GM18505 (cell line): ENCODE results near the gene MSL1.

Experiments
- ATAC-seq: cut with Tn5 transposase; IDR thresholded peaks from one replicate; pipeline ENCODE4 v1.9.1; 2021; ENCODE audit not compliant: unreplicated experiment
- POLR2A ChIP-seq: IDR thresholded peaks from 4 replicates; pipeline ENCODE4 v1.6.1; 2011; ENCODE audit warnings: borderline replicate concordance; ENCODE audit not compliant: insufficient read depth, insufficient read length; ENCODE audit errors: extremely low read depth

MSL1 gene, protein sequence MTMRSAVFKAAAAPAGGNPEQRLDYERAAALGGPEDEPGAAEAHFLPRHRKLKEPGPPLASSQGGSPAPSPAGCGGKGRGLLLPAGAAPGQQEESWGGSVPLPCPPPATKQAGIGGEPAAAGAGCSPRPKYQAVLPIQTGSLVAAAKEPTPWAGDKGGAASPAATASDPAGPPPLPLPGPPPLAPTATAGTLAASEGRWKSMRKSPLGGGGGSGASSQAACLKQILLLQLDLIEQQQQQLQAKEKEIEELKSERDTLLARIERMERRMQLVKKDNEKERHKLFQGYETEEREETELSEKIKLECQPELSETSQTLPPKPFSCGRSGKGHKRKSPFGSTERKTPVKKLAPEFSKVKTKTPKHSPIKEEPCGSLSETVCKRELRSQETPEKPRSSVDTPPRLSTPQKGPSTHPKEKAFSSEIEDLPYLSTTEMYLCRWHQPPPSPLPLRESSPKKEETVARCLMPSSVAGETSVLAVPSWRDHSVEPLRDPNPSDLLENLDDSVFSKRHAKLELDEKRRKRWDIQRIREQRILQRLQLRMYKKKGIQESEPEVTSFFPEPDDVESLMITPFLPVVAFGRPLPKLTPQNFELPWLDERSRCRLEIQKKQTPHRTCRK

GRCh38 chr17:40121181-40122135 lies at the start of gene MSL1:
Gene MSL1 (plus strand): TSS chr17:40121971. CDS start chr17:40122613, 642 bp downstream.
- ATAC-seq, result peak; percentile 62
- TF ChIP-seq POLR2A, result peak; percentile 52

- no peak for TF ChIP-seq POLR2A
- ATAC-seq, result no peak
These were observed 49.6 kb upstream of the MSL1 start for GRCh38 chr17:40072040-40072734.

DNA sequence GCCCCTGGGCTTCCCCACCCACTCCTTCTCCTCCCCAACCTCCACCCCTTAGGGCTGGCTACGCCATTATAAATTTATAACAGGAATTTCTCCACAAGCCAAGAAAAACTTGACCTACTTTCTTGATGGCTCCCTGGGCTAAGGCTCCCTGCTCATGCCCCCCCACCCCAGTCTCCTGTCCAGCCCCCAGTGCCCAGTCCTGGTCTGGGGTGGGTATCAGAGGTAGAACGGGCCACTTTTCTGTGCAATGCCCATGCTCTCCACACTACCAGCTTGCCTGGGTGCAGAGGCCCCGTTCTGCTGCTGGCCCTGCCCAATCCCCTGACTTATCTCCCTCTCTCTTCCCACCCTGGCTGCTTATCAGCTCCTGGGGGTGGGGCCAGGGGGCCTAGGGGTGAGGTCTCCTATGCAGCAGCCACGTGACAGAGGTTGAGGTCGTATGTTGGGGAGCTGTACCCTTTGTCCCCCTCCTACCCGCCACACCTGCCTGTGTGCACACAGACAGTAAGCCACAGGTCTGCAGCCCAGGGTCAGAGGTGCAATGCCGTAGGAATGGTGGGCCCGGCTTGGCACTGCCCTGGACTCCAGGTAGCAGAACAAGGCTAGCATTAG lies 48.9 kb upstream of the MSL1 start:
- TF ChIP-seq POLR2A, result no peak
- no peak for ATAC-seq

- TF ChIP-seq POLR2A, result no peak
- no peak for ATAC-seq
These were observed 48.2 kb upstream of the MSL1 start for GRCh38 chr17:40073454-40074174.

- TF ChIP-seq POLR2A, result no peak
- no peak for ATAC-seq
These were observed 47.6 kb upstream of the MSL1 start for GRCh38 chr17:40074175-40074512.

GRCh38 chr17:40074871-40075200 lies 46.9 kb upstream of the MSL1 start:
- no peak for ATAC-seq
- no peak for TF ChIP-seq POLR2A

DNA sequence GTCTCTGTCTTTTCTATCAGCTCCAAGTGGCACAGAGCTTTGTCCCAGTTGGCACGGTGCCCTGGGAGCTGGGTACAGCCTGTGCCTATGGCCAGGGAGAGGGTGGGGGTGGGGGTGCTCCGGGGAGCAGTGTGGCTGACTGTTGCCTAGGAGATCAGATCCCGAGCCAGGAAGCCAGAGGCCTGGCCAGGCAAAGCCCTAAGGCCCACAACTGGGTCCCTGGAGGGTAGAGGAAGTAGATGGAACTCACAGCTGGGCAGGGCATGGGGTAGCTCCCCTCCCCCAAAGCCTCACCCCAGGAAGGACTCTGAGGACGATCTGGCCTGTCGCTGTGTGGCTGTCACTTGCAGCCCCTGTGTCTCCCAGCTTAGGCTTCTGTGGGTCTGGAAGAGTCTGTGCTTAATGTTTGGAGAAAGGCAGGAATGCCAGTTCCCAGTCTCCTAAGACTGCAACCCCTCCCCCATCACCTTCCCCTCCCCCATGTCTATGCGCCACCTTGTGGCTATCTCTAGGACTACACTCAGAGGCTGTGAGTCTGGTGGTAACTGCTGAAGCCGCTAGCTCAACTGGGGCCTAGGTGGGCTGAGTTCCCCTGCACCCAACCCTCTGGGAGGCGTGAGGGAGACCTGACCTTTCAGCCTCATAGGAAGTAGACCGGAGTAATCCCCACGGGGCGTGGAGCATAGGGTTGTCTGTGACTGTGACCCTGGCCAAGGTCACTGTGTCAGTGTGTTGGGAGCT lies 46.4 kb upstream of the MSL1 start:
- no peak for TF ChIP-seq POLR2A
- no peak for ATAC-seq

- TF ChIP-seq POLR2A, result no peak
- ATAC-seq, result no peak
These were observed 45.8 kb upstream of the MSL1 start for GRCh38 chr17:40075942-40076498.

GRCh38 chr17:40076591-40076990 lies 45.2 kb upstream of the MSL1 start:
- ATAC-seq, result no peak
- TF ChIP-seq POLR2A, result no peak

GRCh38 chr17:40079545-40079944 lies 42.2 kb upstream of the MSL1 start:
- ATAC-seq, result no peak
- TF ChIP-seq POLR2A, result no peak

- TF ChIP-seq POLR2A, result no peak
- no peak for ATAC-seq
These were observed 37.3 kb upstream of the MSL1 start for GRCh38 chr17:40084477-40084876.
